ENCODE results near the gene SLC25A48. TPM values are rescaled to one million over a fixed set of nuclear protein-coding genes. Genes with fewer than 3 reads are reported as not detected.

The SLC25A48 gene
- total RNA-seq, 1 donor from 2014 or later = not detected

DNA sequence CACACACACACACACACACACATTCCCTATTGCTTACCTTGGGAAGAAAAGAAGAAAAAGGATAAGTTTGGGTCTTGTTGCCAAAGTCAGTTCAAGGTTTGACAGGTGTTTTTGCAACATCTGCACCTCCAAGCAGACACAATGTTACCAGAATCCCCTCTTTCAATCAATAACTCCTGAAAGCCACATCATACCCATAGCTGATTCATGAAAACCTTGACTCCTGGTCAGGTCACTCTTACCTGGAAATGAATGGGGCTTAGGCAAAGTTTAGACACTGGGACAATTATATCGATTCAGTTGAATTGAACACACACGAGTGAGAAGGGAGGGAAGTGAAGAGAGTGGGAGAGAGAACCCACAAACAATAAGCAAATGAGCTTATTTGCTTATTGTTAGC is 34.2 kb downstream of the SLC25A48 start:
- Mint-ChIP-seq H3K4me1 (ENCODE audit: unreplicated experiment) (peaks cover 3% of the 10 kb centered on the region), H3K4me3 (ENCODE audit: unreplicated experiment) (no peak overlapping the region), H3K27ac (ENCODE audit: unreplicated experiment) (no peak overlapping the region), H3K27me3 (ENCODE audit: unreplicated experiment) (peaks cover 6% of the 10 kb centered on the region), H3K9me3 (ENCODE audit: unreplicated experiment) (no peaks in the 10 kb centered on the region), H3K36me3 (ENCODE audit: low read depth, unreplicated experiment) (no peaks in the 10 kb centered on the region)
- no peak for DNase-seq (ENCODE audit: low spot score)
- TF ChIP-seq, protein P1, sequence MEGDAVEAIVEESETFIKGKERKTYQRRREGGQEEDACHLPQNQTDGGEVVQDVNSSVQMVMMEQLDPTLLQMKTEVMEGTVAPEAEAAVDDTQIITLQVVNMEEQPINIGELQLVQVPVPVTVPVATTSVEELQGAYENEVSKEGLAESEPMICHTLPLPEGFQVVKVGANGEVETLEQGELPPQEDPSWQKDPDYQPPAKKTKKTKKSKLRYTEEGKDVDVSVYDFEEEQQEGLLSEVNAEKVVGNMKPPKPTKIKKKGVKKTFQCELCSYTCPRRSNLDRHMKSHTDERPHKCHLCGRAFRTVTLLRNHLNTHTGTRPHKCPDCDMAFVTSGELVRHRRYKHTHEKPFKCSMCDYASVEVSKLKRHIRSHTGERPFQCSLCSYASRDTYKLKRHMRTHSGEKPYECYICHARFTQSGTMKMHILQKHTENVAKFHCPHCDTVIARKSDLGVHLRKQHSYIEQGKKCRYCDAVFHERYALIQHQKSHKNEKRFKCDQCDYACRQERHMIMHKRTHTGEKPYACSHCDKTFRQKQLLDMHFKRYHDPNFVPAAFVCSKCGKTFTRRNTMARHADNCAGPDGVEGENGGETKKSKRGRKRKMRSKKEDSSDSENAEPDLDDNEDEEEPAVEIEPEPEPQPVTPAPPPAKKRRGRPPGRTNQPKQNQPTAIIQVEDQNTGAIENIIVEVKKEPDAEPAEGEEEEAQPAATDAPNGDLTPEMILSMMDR (IDR thresholded peaks at IDR 0.05; ENCODE audit: unreplicated experiment) = no peak

DNA sequence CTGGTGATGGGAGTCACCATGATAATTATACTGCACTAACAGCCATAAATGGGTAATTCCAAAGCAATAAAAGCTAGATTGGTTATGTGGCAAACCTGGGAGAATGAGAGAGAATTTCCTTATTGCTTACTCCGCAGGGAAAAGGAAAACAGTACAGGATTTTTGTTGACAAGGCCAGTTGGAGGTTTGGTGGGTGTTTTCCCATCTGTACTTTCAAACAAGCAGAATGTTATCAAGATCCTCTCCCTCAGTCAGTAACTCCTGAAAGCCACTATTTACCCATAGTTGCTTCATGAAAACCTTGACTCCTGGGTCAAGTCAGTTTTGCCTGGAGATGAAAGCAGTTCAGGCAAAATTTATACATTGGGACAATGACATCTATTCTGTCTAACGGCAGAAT is 34.8 kb downstream of the SLC25A48 start:
- Mint-ChIP-seq H3K27me3 (ENCODE audit: unreplicated experiment) (peaks cover 6% of the 10 kb centered on the region), H3K27ac (ENCODE audit: unreplicated experiment) (no peak overlapping the region), H3K4me3 (ENCODE audit: unreplicated experiment) (no peak overlapping the region), H3K9me3 (ENCODE audit: unreplicated experiment) (no peaks in the 10 kb centered on the region), H3K4me1 (ENCODE audit: unreplicated experiment) (peaks cover 3% of the 10 kb centered on the region), H3K36me3 (ENCODE audit: low read depth, unreplicated experiment) (no peaks in the 10 kb centered on the region)
- DNase-seq (ENCODE audit: low spot score) = no peak
- TF ChIP-seq, protein P1 (IDR thresholded peaks at IDR 0.05; ENCODE audit: unreplicated experiment) = no peak

DNA sequence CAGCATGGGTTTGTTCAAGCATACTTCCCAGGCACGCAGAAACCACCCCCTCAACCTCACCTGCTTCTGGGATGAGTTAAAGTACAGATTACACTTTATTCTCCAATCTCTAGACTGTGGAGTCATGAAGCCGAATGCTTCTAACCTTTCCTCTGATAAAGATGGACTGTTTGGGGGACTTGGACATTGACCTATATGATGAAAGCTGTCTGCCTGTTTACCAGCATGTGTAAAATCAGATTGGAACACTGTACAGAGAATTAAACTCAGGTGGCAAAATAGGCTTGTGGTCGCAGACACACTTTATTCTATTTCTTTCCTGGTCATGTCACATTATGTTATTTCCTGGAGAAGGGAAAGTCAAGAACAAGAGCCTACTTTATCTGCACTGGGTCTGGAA is 35.5 kb downstream of the SLC25A48 start:
- Mint-ChIP-seq H3K36me3 (ENCODE audit: low read depth, unreplicated experiment) (no peaks in the 10 kb centered on the region), H3K4me3 (ENCODE audit: unreplicated experiment) (no peak overlapping the region), H3K9me3 (ENCODE audit: unreplicated experiment) (no peaks in the 10 kb centered on the region), H3K4me1 (ENCODE audit: unreplicated experiment) (peaks cover 3% of the 10 kb centered on the region), H3K27ac (ENCODE audit: unreplicated experiment) (no peak overlapping the region), H3K27me3 (ENCODE audit: unreplicated experiment) (peaks cover 6% of the 10 kb centered on the region)
- DNase-seq (ENCODE audit: low spot score) = no peak
- TF ChIP-seq, protein P1 (IDR thresholded peaks at IDR 0.05; ENCODE audit: unreplicated experiment) = no peak

DNA sequence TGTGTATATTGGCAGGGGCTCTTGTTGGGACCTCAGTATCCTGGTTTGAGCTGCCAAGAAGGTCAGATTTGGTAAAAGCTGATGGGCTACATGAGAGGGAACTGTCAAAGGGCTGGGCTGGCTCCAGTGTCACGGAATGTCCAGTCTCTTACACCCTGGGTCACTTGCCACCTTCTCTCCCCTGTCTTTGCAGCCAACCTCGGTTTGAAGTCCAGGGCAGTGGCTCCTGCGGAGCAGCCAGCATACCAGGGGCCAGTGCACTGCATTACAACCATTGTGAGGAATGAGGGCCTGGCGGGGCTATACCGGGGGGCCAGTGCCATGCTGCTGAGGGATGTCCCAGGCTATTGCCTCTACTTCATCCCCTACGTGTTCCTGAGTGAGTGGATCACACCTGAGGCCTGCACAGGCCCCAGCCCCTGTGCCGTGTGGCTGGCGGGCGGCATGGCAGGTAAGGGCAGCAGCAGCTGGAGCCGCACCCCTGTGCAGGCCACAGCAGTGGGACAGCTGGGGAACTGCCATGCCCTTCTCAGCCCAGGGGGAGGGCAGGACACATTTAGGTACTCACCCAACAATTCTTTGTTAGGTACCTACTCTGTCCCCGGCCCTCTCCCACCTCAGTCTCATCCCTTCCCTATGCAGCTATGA is 36.9 kb downstream of the SLC25A48 start:
- H3K4me1 Mint-ChIP-seq (ENCODE audit: unreplicated experiment) = peaks cover 3% of the 10 kb centered on the region
- no peaks in the 10 kb centered on the region for H3K36me3 Mint-ChIP-seq (ENCODE audit: low read depth, unreplicated experiment)
- TF ChIP-seq, protein P1 (IDR thresholded peaks at IDR 0.05; ENCODE audit: unreplicated experiment) = no peak
- no peak overlapping the region for H3K4me3 Mint-ChIP-seq (ENCODE audit: unreplicated experiment)
- no peak overlapping the region for H3K27ac Mint-ChIP-seq (ENCODE audit: unreplicated experiment)
- no peaks in the 10 kb centered on the region for H3K9me3 Mint-ChIP-seq (ENCODE audit: unreplicated experiment)
- no peak for DNase-seq (ENCODE audit: low spot score)
- H3K27me3 Mint-ChIP-seq (ENCODE audit: unreplicated experiment) = peaks cover 8% of the 10 kb centered on the region

DNA sequence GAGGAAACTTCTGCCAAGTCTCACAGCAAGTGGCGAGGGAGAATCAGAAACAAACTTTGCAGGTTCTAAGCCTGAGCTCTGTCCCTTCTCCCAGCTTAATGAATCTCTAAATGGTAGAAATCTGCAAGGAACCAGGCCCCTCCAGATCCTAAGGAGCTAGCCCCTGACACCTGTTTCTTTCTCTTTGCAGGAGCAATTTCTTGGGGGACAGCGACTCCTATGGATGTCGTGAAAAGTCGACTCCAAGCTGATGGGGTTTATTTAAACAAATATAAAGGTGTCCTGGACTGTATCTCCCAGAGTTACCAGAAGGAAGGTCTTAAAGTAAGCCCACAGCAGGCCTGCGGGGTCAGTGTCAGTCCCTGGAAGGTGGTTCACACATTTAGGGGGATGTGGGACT is 39.4 kb downstream of the SLC25A48 start:
- Mint-ChIP-seq H3K4me3 (ENCODE audit: unreplicated experiment) (no peak overlapping the region), H3K27me3 (ENCODE audit: unreplicated experiment) (peaks cover 6% of the 10 kb centered on the region), H3K9me3 (ENCODE audit: unreplicated experiment) (no peaks in the 10 kb centered on the region), H3K4me1 (ENCODE audit: unreplicated experiment) (no peaks in the 10 kb centered on the region), H3K27ac (ENCODE audit: unreplicated experiment) (no peak overlapping the region), H3K36me3 (ENCODE audit: low read depth, unreplicated experiment) (no peaks in the 10 kb centered on the region)
- no peak for DNase-seq (ENCODE audit: low spot score)
- TF ChIP-seq, protein P1 (IDR thresholded peaks at IDR 0.05; ENCODE audit: unreplicated experiment) = no peak
